Endometrial microvascular endothelial cells (primary cell): ENCODE data around the gene BTBD9. TPM values are rescaled to one million over a fixed set of nuclear protein-coding genes. Genes with fewer than 3 reads are reported as not detected.

Source experiments
- in situ Hi-C: cut with HindIII; loops from 2 replicates; pipeline ENCODE4 v1.10.0; 2017; ENCODE audit warnings: low sequenced_read_pairs, low pct_unique_long_range_greater_than_20kb; ENCODE audit errors: inconsistent ontology term
- total RNA-seq: library from RNA; depleted of rRNA; stranded (reverse); fragments of >200 nt; gene quantifications from one replicate; pipeline ENCODE4 v1.2.3, GENCODE V29; 2015; ENCODE audit errors: inconsistent ontology term

Gene BTBD9
- total RNA-seq, 1 donor from 2014 or later = 6.4 TPM

DNA sequence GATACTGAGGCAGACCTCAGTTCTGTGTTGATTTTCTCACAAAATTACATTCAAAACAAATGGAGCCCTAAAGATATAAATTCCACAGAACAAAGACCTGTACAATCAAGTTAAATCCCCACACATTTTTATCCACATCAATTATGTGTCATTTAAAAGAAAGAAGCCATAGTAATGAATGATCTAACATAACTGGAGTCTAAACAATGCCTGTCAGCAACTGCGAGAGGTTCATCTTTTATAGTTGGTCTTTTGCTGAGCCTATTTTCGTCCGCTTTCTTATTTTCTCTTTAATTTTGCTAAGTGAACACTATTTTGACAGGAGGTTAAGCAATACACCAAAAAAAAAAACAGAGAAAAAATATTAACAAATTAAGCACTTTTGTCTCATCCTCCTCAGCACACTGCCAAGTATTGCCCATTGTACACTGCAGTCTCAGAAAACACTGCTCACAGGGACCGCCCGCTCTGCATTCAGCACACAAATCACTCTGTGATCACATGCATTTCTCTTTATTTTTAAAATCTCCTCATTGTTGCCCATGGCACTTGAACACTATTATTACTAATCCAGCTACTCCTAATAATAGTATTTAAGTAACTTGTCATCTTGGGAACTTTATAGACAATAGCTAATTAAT, 140.8 kb downstream of the BTBD9 start:
- in situ Hi-C loops = no loop called here

DNA sequence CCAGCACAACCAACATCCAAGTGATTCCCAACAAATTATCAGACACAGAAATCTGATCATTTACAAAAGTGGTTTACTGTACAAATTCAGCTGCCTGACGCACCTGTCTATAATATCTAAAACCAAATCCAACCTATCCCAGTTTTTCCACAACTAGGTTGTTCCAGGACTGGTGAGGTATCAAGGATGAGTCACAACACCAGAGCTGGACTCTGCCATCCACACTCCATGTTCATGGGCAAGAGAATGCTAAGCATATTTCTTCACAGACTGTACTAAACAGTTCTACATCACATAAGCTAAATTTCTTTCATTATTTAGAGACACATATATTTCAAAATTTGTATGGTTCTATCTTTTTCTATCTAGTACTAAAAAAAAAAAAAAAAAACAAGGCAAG, 141.6 kb downstream of the BTBD9 start:
- in situ Hi-C loops = no loop called here

DNA sequence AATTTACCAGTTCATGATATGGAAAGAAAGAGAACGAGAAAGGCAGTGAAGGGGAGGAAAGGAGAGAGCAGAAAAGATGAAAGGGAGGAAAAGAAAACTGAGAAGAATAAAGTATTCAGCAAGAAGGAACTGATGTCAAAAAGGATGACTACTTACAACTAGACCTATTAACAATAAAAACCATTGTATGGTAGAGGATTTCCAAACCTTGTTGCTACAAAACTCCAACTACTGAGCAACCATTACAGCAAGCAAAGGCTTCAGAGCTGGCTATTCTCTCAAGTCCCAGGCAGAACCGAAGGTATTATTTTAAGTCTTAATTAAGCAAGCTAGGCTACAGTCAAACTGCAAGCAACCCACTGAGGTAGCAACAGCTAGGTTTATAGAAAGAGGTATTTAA, 142.2 kb downstream of the BTBD9 start:
- in situ Hi-C loops = no loop called here

DNA sequence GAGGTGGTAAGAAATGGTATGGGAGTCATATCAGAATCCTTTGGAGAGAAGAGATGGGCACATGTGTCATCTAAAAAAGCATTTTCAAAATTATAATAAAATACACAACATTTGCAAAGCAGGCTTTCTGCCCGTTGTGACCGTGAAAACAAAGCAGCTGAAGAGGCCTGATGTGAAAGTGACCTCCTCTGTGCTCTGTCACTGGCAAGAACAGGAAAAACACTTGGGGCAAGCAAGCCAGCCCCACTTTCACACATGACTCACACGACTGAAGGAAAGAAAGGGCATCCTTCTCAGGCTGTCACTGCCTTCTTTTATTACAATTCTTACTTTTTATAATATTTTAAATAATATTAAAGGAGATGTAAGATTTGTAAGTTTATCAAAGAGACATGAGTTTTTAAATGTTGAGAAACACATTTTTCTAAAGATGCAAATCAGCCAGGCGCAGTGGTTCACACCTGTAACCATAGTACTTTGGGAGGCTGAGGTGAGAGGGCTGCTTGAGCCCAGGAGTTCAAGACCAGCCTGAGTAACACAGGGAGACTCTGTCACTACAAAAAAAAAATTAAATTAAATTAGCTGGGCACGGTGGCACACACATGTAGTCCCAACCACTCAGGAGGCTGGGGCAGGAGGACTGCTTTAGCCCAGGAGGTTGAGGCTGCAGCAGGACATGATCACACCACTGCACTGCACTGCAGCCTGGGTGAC, 143.7 kb downstream of the BTBD9 start:
- in situ Hi-C loops = no loop called here

DNA sequence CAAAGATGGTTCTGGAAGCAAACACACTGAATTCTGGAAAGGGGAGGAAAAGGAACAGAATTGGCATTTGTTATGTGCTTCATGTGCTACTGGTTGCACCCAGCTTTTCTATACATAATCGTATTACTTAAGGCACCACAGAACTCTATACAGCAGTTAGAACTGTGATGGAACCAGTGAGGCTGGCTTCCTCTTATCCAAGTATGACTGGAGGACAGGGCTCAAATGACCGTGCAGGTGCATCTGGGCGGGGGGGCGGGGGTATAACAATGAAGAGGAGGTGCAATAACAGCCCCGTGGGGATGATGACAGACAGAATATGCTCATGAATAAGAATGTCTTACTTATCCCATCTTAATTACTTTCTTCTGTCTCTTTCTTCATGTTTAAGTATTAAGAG, 144.2 kb downstream of the BTBD9 start:
- in situ Hi-C loops = no loop called here

DNA sequence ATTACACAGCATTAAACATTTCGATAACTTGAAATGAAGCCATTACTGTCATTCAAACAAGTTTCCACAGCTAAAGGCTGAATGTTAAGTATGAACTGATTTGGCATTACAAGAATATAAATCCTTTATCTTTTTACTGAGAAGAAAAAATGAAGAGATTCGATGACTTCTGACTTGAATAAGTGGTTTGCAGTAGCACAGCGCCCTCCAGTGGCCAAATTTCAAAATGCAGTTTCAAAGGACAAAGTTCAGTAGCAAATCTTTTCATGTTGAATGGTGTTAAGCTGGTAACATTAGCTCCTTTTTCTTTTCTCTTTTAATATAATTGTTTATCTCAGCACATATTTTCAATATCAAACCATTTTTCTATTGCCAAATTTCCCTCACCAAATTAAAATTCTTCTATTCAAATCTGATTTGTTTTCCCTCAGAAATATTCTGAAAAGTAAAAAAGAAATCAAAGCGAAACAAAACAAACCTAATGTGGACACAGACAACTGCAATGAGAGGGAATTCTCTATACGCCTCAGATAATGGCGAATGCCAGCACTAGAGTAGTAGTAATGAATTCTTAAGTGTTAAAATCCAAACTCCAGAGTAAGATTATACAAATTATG, 145.7 kb downstream of the BTBD9 start:
- in situ Hi-C loops = no loop called here

GRCh38 chr6:38492031-38492430, 147.7 kb downstream of the BTBD9 start:
- in situ Hi-C loops = no loop called here

- in situ Hi-C loops = no loop called here
These were observed 149.8 kb downstream of the BTBD9 start for GRCh38 chr6:38489951-38490350.

DNA sequence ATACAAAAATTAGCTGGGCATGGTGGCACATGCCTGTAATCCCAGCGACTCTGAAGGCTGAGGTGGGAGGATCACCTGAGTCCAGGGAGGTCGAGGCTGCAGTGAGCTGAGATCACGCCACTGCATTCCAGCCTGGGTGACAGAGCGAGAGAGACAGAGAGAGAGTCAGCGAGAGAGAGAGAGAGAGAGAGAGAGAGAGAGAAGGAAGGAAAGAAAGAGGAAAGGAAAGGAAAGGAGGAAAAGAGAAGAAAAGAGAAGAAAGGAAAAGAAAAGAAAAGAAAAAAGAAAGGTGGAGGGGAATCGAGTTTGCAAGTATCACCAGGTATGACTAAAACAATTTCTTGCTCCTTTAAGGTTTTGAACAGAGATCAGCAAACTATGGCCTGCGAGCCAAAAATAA, 152.3 kb downstream of the BTBD9 start:
- in situ Hi-C loops = no loop called here

DNA sequence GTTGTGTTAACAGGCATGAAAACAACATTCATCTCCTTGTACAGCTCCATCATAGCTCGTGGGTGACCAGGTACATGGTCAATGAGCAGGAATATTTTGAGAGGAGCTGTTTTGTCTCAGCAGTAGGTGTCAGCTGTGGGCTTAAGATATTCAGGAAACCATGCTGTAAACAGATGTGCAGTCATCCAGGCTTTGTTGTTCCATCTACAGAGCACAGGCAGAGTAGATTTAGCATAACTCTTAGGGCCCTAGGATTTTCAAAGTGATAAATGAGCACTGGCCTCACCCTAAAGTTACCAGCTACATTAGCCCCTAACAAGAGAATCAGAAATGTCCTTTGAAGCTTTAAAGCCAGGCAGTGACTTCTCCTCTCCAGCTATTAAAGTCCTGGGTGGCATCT, 154.2 kb downstream of the BTBD9 start:
- in situ Hi-C loops = no loop called here

- in situ Hi-C loops = no loop called here
These were observed 155.1 kb downstream of the BTBD9 start for GRCh38 chr6:38484656-38485055.

- in situ Hi-C loops = no loop called here
These were observed 156.2 kb downstream of the BTBD9 start for GRCh38 chr6:38483526-38483925.

GRCh38 chr6:38482466-38482865, 157.3 kb downstream of the BTBD9 start:
- in situ Hi-C loops = no loop called here

DNA sequence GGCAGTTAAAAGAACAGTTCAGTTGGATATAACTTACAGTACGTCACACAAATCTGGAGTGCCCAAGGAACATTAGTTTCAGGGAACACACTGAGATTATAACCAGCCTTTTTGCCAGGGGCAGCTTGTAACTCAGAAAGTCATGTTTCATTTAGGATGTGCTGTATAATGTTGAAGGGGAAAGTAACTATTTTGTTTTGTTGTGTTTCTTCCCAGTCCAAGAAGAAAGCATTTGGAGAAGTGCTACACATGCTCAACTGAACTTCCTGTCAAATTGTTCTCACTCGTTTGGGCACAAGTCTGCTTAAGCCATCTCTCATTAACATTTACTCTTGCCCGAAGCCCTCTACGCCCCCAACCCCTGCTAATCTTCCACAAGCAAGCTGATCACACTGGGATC, 157.9 kb downstream of the BTBD9 start:
- in situ Hi-C loops = no loop called here

GRCh38 chr6:38481211-38481836, 158.4 kb downstream of the BTBD9 start:
- in situ Hi-C loops = no loop called here

- in situ Hi-C loops = no loop called here
These were observed 159.7 kb downstream of the BTBD9 start for GRCh38 chr6:38480036-38480435.

DNA sequence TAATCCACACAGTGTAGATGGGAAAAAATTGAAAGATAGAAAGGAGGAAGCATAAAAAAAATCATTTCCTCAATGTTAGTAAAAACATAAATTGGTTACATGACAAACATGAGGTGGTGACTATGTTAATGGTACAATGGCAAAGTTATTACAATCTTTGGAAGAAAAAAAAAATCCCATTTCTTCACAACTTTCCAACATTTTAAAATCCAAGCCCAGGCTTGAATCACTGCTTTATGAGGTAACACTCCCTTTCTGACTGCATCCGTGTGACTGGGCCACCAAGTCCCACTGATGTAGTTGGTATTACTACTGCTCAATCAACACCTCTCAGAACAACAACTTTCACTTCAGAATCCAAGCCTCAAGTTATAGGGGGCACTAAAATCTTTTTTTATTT, 160.4 kb downstream of the BTBD9 start:
- in situ Hi-C loops = no loop called here

- in situ Hi-C loops = no loop called here
These were observed 162.0 kb downstream of the BTBD9 start for GRCh38 chr6:38477680-38478260.

DNA sequence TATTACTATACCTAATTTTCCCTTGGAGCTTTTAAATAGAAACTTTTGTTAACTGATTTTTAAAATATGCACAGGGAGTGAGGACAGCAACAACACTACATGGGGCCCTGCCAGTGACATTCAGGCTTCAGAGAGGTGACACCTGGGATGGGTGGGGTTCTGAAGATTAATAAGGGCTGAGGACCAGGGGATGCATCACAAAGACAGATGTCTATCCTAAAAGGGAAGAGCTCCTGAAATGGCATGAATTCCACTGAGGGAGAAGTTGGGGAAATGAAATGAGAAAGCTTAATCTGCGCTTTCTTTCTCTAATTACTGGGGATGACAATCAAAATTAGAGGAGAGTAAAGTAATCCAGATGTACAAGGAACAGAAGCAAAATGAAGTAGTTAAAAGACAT, 162.8 kb downstream of the BTBD9 start:
- in situ Hi-C loops = no loop called here

- in situ Hi-C loops = no loop called here
These were observed 163.6 kb downstream of the BTBD9 start for GRCh38 chr6:38476141-38476540.
